HG03442 (cell line): ENCODE data around the gene SLC38A2.

Source experiments
- ATAC-seq: cut with Tn5 transposase; IDR thresholded peaks from one replicate; pipeline ENCODE4 v1.9.1; 2021; ENCODE audit warnings: mild to moderate bottlenecking, moderate library complexity; ENCODE audit not compliant: unreplicated experiment

Gene SLC38A2

GRCh38 chr12:46396826-46397225 lies 24.3 kb upstream of the SLC38A2 start:
- ATAC-seq = no peak

DNA sequence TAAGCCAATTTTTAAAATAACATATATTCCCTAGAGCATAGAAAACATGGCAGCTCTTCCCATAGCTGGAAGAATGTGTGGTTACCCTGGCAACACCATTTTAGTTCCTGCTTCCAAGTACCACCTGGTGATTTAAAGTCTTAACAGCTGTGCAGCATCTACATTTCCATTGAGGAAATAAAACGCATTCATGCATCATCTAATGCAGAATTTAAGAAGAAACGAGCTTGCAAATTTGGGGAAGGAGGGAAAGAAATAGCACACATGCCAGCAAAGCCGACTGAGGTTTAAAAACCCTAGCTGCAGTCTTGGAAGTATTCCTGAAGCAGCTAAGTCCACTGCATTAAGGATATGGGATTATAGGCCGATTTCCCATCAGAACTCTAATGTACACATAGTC lies 22.8 kb upstream of the SLC38A2 start:
- no peak for ATAC-seq

GRCh38 chr12:46391630-46392029 lies 19.1 kb upstream of the SLC38A2 start:
- no peak for ATAC-seq

- ATAC-seq = no peak
Measured at GRCh38 chr12:46390881-46391280, 18.3 kb upstream of the SLC38A2 start.

DNA sequence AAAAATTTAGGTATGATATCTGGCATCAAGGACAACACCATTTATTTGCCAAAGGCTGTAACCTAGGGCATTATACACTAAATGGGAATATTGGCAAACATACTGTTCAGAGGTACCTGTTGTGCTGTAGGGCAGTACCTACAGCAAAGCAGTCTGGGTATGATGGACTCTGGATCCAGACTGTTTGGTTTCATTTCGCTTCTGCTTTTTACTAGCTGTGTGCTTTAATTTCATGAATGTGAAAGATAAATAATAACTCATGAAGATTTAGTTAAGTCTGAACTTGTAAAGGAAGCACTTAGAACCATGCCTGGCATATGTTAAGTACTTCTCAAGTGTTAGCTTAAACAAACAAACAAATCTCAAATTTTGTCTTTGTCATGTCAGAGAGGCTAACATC lies 17.7 kb upstream of the SLC38A2 start:
- ATAC-seq = no peak

DNA sequence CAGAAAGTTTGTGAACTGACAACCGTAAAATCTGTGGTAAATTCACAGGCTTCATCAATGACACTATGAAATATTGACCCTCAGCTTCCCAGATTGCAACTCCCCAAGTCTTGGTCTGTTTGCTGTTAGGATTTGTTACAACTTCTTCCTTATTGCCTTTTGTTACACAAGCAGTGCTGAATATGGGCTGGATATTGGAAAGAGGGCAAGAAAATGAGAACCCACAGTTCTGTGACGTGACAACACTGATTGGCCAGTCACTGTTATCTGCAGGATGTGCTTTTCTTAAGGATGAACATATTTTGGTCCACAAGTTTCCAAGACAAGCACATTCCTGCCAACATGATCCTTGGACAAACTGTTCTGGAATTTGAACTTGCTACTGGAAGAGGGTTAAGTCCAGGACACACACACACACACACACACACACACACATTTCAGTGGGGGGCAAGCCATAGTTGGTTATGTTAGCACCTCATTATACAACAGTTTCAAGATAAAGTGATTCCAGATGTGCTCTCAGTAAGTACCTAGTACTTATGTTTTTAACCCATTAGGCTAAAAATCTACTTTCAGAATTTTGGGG lies 16.6 kb upstream of the SLC38A2 start:
- ATAC-seq = no peak

- peak; percentile 48 for ATAC-seq
Measured at GRCh38 chr12:46388427-46389021, 16.0 kb upstream of the SLC38A2 start.

DNA sequence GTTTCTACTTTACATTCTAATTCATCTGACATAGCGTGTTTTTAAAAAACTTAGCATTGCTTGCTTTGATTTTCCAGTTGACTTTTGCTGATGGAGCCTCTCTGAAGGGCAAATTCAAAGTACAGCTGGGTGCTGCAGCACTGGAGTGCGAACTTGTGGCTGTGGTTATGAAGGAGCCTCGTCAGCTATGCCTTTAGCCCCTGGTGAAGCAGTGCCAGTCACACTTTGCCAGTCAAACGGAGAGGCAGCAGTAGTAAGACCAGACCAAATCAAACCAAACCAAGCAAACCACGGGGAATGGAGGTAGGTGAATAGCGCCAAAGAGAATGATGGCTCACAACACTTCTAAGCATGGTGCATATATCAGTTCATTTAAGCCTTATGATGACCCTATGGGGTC lies 15.1 kb upstream of the SLC38A2 start:
- no peak for ATAC-seq

- ATAC-seq = peak; percentile 17
Measured at GRCh38 chr12:46386877-46387629, 14.5 kb upstream of the SLC38A2 start.

GRCh38 chr12:46386360-46386867 lies 13.8 kb upstream of the SLC38A2 start:
- no peak for ATAC-seq

- no peak for ATAC-seq
Measured at GRCh38 chr12:46385438-46385837, 12.9 kb upstream of the SLC38A2 start.

DNA sequence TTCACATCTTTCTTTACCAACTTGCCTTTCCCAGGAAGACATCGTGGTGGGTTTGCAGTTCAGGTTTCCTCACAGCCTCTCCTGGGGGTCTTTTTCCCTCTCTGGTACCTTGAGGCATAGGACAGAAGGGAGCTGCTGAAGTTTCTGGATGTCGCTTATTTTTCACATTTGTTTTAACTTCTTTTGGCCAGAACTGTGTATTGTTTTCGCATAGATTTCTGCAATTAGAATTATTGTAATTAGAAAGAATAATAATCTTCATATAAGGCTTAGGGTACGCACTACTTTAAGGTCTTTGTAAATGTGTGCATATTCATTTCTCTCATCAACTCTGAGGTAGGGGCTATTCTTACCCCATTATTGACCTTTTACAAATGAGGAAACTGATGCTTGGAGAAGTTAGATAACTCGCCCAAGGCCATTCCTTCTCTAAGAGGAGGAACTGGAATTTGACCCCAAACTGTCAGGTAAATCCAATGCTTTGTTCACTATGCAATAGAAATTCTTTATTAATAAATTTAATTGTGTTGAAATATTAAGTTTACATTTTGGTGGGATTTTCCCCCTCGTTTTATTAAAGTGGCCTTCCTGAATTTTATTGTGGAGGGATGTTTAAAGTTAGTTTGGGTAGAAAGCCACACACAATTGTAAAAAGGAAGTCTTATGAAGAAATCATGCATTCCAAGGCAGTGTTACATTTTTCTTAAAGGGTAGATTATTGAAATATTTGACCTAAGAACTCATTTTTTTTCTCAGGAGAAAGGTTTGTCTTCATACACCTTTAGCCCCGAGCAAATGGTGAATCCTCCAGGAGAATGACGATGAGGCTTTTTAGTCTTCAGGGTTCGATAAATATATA lies 12.1 kb upstream of the SLC38A2 start:
- no peak for ATAC-seq

GRCh38 chr12:46383654-46384450 lies 11.3 kb upstream of the SLC38A2 start:
- peak; percentile 32 for ATAC-seq

GRCh38 chr12:46382964-46383653 lies 10.5 kb upstream of the SLC38A2 start:
- peak; percentile 69 for ATAC-seq

DNA sequence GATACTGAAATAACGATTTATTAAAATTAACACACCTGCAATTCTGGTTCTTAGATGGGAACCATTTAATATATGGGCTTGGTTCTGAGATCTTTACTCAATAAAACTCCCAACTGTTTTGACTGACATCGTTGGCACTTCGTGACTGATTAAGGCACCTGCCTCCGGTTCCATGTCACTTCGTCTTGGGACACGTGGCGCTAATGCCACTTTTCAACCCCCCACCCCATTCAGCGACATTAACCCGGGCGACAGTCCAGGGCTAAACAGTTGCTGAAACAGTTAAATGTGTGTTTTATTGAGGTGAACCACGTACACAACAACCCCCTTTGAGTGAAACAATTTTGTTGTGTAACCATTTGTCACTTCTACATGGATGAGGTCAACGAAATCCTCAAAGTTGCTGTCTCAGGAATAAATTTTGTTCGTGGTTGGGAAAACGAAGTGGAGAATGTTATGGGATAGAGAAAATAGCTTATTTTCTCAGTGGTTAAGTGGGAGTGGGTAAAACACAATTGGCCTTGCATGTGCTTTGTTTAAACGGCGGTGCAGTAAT lies 9.9 kb upstream of the SLC38A2 start:
- no peak for ATAC-seq

DNA sequence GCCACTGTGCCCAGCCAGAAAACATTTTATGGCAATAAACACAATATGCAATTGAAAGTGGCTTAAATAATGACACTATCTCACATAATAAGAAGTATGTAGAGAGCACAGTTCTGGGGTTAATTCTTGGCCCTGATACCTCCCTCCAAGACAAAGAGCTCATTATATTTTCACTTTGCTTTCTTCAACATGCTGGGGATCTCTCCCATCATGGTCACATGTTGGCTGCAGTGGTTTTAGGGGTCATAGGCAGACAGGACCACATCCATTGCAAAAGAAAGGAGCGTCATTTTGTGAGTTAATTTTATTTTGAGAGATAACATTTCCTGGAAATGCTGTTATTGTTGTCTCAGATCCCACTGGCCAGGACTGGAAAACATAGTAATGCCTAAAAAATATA lies 8.3 kb upstream of the SLC38A2 start:
- no peak for ATAC-seq

- no peak for ATAC-seq
Measured at GRCh38 chr12:46380022-46380796, 7.6 kb upstream of the SLC38A2 start.

DNA sequence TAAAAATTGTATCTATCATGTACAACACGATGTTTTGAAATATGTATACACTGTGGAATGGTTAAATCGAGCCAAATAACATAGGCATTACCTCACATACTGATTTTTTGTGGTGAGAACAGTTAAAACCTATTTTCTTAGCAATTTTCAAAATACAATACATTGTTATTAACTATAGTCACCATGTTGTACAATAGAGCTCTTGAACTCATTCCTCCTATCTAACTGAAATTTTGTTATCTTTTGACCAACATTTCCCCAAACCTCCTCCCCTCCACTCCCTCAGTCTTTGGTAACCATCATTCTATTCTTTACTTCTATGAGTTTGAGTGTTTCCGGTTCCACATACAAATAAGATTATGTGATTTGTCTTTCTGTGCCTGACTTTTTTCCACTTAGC lies 6.8 kb upstream of the SLC38A2 start:
- no peak for ATAC-seq

GRCh38 chr12:46378530-46378929 lies 6.0 kb upstream of the SLC38A2 start:
- ATAC-seq = no peak
